ENCODE measurements around the gene PKD2L1. TPM values are rescaled to one million over a fixed set of nuclear protein-coding genes. Genes with fewer than 3 reads are reported as not detected.

PKD2L1 gene
- total and polyA plus RNA-seq, 10 donors: 2.2 to 8.7 (median 3.9) TPM; not detected in 1

DNA sequence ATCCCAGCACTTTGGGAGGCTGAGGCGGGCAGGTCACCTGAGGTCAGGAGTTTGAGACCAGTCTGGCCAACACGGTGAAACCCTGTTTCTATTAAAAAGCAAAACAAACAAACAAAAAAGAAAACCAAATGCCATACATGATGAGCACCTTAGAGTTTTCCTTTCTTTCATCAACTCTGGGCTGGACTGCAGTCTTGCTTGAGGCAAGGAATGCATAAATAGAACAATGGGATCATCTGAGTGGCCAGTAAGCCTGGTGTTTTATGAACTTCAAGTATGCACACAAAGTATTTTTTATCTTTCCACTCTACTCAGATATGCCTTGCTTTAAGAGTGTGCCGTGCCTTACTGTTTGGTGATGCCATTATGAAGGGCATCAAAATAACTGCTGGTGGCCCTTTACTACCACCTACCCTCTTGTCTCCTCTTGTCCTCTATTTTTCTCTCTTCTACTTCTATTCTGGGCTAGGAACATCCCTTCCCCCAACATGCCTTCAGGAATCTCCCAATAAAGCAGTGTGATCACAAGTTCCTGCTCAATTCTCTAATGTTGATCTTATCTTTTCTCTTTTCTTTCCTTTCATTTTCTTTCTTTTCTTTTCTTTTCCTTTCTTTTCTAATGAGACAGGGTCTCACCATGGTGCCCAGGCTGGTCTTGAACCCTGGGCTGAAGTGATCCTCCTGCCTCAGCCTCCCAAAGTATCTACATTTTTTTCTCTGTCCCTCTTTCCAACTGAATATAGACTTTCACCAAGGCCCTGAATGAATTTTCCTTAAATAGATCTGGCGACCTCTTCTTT, 27.2 kb upstream of the PKD2L1 start:
- intact Hi-C loops (cut with DNase I; ENCODE audit: low total_unique reads): no loop called here
- no peaks in the 10 kb centered on the region for H3K9me3 ChIP-seq
- H3K27ac ChIP-seq: no peak overlapping the region
- no peak for TF ChIP-seq POLR2AphosphoS5 (IDR thresholded peaks at IDR 0.05)
- TF ChIP-seq, protein P1, sequence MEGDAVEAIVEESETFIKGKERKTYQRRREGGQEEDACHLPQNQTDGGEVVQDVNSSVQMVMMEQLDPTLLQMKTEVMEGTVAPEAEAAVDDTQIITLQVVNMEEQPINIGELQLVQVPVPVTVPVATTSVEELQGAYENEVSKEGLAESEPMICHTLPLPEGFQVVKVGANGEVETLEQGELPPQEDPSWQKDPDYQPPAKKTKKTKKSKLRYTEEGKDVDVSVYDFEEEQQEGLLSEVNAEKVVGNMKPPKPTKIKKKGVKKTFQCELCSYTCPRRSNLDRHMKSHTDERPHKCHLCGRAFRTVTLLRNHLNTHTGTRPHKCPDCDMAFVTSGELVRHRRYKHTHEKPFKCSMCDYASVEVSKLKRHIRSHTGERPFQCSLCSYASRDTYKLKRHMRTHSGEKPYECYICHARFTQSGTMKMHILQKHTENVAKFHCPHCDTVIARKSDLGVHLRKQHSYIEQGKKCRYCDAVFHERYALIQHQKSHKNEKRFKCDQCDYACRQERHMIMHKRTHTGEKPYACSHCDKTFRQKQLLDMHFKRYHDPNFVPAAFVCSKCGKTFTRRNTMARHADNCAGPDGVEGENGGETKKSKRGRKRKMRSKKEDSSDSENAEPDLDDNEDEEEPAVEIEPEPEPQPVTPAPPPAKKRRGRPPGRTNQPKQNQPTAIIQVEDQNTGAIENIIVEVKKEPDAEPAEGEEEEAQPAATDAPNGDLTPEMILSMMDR (IDR thresholded peaks at IDR 0.05 in 8 of 11, conservative IDR thresholded peaks at IDR 0.05 in 3 of 11): no peak
- TF ChIP-seq POLR2A (IDR thresholded peaks at IDR 0.05): no peak
- WGBS, 5 donors: 92 to 99% (median 94%) methylated on average over 4 of the region's 4 CpGs
- H3K4me1 ChIP-seq: peaks cover 0 to 15% (median 6%) of the 10 kb centered on the region in 6 donors
- DNase-seq: no peak
- H3K4me3 ChIP-seq: no peak overlapping the region
- H3K27me3 ChIP-seq (replicated peaks in 1 of 7): no peaks in the 10 kb centered on the region
- H3K36me3 ChIP-seq: peaks cover 0 to 79% (median 7%) of the 10 kb centered on the region in 6 donors

DNA sequence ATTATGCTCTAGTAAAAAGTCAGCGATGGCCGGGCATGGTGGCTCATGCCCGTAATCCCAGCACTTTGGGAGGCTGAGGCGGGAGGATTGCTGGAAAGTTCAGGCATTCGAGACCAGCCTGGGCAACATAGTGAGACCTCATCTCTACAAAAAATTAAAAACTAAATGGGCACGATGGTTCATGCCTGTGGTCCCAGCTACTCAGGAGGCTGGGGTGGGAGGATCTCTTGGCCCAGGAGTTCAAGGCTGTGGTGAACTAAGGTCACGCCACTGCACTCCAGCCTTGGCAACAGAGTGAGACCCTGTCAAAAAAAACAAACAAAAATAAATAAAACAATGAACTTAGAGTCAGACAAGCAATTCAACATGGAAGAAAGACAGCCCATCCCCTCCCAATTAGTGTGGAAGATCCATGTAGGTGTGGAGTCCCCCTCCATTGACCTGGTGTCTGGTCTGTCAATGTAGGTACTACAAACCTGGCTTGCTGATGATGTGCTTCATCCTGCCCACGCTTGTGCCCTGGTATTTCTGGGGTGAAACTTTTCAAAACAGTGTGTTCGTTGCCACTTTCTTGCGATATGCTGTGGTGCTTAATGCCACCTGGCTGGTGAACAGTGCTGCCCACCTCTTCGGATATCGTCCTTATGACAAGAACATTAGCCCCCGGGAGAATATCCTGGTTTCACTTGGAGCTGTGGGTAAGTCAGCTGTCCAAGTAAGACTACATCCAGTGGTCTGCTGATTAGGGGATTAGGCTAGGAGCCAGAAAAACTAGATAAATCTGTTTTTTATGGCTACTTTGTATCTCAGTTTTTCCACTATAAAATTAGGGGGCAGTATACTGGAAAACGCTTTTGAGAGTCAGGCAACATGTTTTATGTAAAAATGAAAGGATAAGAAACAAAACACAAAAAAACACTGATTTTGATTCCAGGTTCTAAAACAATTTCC, 26.3 kb upstream of the PKD2L1 start:
- TF ChIP-seq POLR2AphosphoS5 (IDR thresholded peaks at IDR 0.05): no peak
- Histone ChIP-seq H3K36me3 (peaks cover 0 to 82% (median 7%) of the 10 kb centered on the region in 6 donors), H3K27me3 (replicated peaks in 1 of 7) (no peaks in the 10 kb centered on the region), H3K4me3 (no peak overlapping the region), H3K27ac (no peak overlapping the region), H3K9me3 (no peaks in the 10 kb centered on the region), H3K4me1 (peaks cover 0 to 15% (median 6%) of the 10 kb centered on the region in 6 donors)
- intact Hi-C loops (cut with DNase I; ENCODE audit: low total_unique reads): no loop called here
- 93 to 98% (median 96%) methylated on average over 14 of the region's 14 CpGs for WGBS, 5 donors
- no peak for DNase-seq

DNA sequence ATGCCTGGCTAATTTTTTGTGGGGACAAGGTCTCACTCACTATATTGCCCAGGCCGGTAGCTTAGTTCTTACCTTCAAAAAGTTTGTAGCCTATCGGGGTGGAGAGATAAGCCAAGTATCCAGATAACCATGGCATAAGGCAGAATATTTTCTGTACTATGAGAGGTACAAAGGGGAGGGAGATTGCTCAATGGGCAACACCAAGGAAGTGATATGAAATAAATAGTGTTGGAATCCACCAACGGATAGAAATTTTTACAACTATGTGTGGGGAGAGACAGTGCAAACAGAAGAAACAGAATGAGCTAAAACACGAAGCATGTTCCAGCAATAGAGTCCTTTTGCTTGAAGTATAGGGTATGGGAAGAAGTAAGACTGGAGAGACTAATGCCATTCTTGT, 25.1 kb upstream of the PKD2L1 start:
- Histone ChIP-seq H3K27me3 (replicated peaks in 1 of 7) (no peaks in the 10 kb centered on the region), H3K4me1 (peaks cover 0 to 21% (median 6%) of the 10 kb centered on the region in 6 donors), H3K9me3 (no peaks in the 10 kb centered on the region), H3K36me3 (peaks cover 0 to 70% (median 7%) of the 10 kb centered on the region in 6 donors), H3K4me3 (no peak overlapping the region), H3K27ac (no peak overlapping the region)
- 78 to 98% (median 86%) methylated on average over 4 of the region's 4 CpGs for WGBS, 5 donors
- intact Hi-C loops (cut with DNase I; ENCODE audit: low total_unique reads): no loop called here
- no peak for DNase-seq
- TF ChIP-seq POLR2A (IDR thresholded peaks at IDR 0.05): no peak
- TF ChIP-seq, protein P1 (IDR thresholded peaks at IDR 0.05 in 8 of 11, conservative IDR thresholded peaks at IDR 0.05 in 3 of 11): no peak
- no peak for TF ChIP-seq POLR2AphosphoS5 (IDR thresholded peaks at IDR 0.05)

DNA sequence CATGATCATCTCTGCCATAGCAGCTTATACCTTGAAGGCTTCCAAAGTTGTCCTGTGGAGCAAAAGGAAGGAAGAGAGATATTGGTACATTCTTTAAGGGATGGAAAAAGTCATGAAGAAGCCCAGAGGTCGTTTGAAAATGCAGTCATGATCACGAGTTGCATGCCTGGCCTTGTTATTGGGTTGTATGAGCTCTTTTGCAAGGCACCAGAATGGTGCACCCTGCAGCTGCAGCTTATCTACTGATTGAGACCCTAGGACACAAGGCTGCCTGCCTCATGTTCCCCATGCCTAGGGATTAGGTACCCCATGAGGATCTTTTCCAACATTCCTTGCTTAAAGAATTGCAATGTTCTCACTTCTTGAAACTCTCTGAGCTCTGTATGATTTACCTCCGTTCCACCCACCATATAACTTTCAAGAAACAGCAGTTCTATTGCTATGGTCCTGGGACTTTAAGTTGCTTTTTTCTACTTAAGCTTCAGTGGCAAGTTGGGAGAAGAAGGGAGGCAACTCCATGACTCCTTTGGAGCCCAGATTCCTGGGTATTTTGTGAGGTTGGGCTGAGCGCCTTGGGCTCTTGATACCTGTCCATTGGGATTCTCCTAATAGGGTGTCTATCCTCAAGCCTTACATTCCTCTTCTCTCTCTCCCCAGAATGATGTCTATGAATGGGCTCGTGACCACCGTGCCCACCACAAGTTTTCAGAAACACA, 23.9 kb upstream of the PKD2L1 start:
- TF ChIP-seq POLR2AphosphoS5 (IDR thresholded peaks at IDR 0.05) (no peak), POLR2A (IDR thresholded peaks at IDR 0.05) (no peak)
- TF ChIP-seq, protein P1 (IDR thresholded peaks at IDR 0.05 in 8 of 11, conservative IDR thresholded peaks at IDR 0.05 in 3 of 11): no peak
- Histone ChIP-seq H3K27me3 (replicated peaks in 1 of 7) (no peaks in the 10 kb centered on the region), H3K36me3 (peaks cover 0 to 66% (median 7%) of the 10 kb centered on the region in 6 donors), H3K4me1 (peaks cover 0 to 25% (median 2%) of the 10 kb centered on the region in 6 donors), H3K4me3 (no peak overlapping the region), H3K9me3 (no peaks in the 10 kb centered on the region), H3K27ac (no peak overlapping the region)
- intact Hi-C loops (cut with DNase I; ENCODE audit: low total_unique reads): no loop called here
- no peak for DNase-seq
- WGBS, 5 donors: 78 to 93% (median 84%) methylated on average over 6 of the region's 6 CpGs

All from spleen (tissue), 11 donors.